NCI-H345 treated with DMSO at 0.1 percent for 48 hours (cell line): ENCODE data around the gene PELI2.

Experiments
- DNase-seq: peaks from one replicate; lab custom pipeline; 2025; ENCODE audit not compliant: unreplicated experiment; lab: John Stamatoyannopoulos, UW

The PELI2 gene

DNA sequence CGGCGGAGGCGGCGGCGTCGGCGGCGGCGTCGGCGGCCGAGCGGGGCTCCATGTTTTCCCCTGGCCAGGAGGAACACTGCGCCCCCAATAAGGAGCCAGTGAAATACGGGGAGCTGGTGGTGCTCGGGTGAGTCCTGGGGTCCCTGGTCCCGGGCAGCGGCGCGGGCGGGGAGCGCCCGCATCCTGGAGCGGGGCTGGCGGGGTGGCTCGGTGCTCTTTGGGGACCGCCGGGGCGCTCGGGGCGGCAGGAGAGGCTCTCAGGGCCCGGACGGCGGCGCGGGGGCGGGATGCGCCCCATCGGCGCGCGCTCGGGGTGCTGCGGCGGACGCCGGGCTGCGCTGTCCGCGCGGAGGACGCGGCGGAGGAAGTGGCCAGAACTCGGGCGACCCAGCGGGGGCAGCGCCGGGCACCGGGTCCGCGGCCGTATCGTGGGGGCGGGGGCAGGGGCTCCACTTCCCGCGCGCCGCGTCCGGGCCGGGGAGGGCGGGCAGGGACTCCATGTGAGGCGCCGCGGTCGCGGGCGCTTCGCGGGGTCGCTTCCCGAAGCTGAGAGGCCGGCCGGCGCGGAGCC lies 485 bp downstream of the PELI2 start:
- DNase-seq = no peak

DNA sequence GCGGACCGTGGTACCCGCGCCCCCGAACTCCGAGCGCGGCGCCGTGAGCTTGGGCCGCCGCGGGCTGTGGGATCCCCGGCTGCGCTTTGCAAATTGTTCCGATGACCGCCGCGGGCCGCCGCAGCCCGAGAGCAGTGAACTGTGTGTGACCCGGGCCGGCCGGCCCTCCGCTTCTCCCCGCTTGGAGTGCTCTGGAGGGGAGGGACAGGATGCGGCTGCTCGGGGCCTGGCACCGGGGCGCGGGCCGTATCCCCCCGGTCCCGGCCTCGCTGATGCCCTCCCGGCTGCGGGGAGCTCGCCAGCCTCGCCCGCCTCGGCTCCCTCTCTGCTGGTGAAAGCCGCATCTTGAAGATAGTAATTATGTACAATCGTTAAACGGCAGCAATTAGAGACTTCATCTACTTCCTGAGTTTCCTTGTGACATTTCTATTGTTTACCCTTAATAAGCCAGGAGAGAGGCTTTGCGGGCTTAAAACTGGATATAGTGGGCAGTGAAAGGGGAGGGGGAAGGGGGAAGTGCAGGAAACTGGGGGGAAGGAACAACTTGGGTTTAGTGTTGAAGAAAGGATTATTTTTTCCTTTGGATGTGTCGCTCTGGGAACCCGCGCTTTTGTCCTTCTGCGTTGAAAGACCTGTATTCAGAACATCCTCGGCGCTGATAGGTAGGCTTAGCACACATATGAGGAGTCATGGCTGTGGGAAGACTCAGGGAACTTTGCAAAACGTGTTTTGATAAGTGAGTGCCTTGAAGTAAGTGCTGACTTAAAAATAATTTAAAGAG lies 1.2 kb downstream of the PELI2 start:
- DNase-seq = peak; percentile 62

DNA sequence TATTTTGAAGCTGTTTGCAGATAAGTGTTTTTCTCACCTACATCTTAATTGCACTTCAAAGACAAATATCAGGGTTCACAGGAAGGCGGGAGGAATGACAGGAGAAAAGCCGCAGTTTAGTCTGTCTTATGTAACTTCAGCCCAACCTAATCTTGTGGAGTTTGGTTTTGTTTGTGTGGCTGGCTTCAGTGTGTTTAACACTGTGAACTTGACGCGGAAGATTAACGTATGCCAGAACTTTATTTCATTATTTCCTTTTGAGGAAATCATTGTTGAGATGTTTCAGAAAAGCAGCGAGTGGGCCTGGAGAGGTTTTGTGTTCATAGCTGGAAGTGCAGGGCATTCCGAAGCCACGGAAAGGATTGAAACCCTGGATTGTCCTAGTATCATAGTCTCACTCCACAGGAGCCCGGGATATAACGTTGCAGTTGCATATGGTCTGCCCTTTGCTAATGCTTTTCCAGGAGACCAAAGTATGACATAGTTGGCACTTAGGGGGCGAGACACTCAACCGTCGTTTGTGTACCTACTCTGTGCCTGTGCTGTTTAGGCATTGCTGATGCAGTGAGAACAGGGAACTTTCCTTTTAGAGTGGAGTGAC lies 2.0 kb downstream of the PELI2 start:
- peak; percentile 12 for DNase-seq

DNA sequence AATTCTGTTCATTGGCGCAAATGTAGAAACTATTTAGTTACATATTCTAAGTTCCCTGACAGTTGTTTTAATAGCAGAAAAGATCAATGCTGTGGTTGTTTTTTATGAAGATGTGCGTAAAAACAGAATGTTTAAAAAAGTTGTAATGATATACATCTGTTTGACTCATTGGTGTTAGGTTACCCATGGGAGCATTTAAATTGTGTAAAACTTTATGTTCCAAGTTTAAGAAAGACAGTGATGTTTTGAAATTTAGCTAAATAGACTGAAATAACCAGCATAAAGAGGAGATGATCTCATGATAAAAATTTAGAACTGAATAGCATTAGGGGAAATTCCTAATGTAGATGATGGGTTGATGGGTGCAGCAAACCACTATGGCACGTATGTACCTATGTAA lies 3.6 kb downstream of the PELI2 start:
- DNase-seq = no peak

DNA sequence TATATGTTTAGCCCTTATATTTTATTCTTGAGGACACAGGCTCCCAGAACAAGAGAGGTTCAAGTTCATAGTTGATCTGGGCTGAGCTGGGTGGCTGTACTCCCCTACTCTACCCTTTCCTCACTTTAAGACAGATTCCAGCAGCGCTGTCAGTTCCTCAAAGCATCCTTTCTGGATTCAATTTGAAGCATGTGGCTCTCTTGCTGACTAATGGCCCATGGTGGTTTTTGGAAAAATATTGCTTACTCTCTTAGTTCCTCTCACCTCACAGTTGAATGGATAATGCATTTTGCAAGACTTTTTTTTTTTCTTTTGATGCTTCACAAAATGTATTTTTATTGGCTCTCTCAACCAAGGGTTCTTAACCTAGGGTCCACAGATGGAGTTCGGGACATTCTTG lies 4.1 kb downstream of the PELI2 start:
- DNase-seq = no peak

DNA sequence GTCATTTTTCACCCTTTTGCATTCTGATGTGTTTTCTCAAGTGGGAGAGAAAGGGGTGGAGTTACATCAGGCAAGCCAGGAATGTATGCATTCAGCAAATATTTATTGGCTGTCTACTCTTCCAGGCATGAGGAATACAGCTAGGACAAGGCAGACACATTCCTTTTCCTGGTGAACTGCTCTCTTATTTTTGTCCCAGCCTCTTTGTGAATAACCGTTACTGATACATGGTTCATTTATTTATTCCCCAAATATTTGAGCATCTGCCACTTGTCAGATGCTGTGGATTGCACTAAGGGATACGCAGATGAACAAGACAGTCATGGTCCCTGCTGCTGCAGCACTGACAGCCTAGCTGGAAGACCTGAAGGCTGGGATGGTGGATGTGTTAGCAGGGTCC lies 6.1 kb downstream of the PELI2 start:
- no peak for DNase-seq

DNA sequence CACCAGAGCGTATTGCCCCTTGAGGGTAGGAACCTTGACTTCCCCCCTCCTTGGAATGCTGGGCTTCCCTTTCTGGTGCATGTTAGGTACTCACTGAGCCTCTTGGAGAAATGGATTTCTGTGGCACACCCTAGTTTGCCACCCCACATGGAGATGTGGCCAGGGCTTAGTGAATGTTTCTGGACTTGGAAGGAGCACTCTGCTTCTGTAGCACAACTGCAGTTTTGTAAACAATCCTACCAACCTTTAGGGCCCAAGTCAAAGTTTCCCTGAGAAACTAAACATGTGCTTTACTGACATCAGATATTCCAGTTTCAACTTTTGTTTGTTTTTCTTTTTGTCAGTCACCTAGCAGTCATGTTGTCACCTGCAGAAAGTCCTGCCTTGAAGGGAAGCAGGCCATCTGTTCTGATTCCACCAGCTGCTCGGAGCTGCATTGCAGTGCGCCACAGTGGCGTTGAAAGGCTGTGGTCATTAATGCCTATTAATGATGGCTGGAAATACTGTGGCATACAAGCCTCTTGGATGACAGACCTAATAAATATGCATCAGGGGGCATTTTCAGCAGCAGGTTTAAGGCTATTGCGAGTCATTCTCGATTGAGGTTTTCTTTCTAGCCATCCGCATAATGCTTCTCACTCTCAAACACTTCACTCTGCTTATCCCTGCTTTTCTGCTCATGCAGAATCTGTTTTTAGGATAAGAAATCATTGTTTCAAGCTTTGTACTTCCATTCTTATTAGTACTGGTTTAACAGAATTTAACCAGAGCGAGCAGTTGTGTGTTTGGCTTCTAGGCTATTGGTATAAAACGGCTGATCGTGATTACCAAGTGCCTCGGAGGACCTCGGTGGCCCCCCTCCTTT lies 7.8 kb downstream of the PELI2 start:
- no peak for DNase-seq

DNA sequence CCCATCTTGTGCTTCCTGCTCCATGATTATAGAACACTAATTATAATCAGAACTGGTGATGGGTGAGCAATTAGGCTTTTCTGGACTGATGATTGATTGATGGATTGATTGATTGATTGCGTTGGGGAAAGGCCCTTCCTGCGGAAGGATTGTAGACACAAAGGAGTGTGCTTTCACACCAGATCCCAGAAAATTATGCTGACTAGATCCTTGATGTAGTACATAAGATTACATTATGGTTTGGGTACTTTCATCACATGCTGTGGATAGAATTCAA lies 8.4 kb downstream of the PELI2 start:
- no peak for DNase-seq

DNA sequence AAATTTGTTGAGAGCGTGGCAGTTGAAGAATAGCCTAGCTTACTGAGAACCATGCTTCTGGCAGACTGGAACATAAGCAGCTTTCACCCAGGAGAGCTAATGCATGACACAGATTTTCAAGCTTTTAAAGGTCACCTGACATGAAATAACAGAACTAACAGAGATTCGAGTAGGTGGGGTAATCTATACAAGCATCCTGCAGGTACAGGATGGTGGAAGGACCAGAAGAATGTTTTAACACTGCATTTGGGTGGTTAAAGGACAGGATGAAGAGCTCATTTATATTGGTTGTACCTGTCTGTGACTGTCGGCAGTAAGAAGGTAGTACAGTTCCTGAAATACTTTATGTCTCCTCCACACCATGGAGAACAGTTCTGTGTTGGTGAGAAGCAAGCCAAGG lies 8.9 kb downstream of the PELI2 start:
- DNase-seq = no peak

DNA sequence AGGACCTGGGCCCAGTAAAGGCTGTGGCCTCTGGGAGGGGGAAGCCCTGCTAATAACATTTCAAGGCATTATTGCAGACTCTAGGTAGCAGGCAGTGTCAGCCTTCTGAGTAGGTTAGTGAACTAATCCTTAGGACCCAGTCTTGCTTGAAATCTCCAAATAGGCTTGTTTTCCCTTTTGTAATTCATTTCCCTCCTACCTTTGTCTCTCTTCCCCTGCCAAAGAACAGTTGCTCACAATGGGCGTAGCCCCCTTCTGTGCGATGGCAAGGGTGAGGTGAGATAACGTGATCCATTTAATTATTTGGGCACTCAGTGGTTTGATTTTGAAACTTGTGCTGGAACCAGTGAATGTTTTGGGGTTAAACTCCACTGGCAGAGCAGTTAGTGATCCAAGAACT lies 10.9 kb downstream of the PELI2 start:
- DNase-seq = no peak

DNA sequence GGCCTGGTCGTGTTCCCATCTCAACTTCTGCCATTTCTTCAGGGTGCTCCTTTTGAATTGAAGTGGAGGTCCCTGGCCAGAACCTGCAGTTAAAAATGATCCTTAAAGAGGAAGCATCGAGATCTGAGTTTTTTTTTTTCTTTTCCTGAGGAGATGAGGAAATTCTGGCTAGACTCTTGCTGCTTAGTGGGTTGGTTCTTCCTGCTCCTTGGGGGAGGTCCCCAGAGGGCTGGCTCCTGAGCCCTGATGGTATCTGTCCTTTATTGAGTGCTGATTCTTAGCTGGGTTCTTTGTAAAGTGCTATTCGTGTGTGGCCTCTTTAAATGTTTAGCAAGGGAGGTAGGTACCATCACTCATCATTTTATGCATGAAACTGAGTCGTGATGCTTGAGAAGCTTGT lies 11.7 kb downstream of the PELI2 start:
- DNase-seq = no peak

DNA sequence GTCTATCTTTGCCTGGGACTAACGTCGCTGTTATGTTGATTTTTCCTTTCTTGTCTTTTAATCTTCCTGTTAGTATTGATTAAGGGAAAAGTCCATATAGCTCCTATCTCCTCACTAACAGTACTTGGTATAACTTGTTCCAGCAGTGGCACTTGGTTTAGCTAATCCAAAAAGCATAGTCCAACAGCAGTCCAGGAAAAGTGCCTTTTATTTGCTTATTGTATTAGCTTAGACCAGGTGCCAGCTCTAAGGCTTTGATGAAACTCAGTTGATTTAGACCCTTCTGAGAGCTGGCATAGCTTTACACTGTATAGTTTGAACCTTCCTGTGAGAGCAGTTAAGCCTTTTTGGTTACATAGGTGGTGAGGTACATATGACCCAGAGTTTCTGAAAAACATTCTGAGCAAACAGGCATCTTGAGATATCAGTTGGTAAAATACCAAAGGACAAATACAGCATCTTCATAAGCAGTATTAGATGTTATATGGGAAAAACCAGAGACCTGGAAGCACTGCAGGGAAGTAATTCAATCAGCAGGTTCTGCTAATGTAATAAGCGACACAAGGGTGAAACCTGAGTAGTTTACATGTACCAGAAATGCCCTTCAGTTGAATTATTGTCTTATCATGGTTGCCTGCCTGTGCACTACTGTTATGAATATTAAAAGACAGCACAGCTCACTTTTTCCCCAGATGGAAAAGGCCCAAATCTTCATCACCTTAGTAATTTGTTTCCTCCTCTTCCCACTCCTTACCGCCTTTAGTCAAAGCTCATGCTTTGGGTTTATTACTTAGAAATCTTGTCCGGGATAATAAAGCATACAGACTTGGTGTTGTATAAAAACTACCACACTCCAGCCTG lies 13.0 kb downstream of the PELI2 start:
- no peak for DNase-seq

DNA sequence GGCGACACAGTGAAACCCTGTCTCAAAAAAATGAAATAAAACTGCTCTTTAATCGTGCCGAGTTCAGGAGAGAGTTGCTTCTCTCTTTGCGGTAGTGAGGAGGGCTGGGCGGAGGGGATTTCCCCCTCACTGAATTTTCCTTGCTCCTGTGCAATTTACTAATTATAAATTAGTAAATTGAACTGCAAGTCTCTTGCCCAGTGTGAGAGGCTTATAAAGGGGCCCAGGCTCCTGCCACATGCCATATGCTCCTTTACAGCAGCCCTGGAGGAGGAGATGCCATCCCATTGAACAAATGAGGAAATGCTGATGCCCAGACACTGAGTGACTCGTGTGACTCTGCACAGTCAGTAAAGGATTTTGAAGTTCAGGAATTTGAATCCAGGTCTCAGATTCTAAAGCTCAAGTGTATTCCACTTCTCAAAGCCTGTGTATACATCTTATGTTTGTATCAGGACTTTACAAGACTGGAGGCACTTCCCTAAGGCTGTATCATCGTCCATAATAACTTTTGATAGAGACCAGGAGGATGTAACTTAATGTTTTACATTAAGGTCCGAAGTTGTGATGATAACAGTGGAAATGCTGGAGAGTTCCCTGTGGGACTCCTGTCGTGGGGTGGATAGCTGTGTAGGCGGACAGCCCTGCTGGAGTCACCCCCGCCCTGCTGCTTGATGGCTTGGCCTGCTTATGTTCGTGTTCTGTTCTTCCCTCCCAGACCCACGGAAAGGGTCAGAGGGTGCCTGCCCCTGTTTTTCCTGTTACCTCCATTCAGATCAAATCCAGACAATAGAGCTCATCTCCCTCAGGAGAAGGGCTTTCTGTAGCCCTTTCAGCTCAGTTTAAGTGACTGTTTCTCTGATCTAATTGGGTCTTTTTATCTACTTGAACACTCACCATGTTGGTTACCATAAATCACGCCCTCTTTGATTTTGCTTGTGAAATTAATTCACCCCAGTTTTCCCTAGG lies 13.9 kb downstream of the PELI2 start:
- DNase-seq = no peak

DNA sequence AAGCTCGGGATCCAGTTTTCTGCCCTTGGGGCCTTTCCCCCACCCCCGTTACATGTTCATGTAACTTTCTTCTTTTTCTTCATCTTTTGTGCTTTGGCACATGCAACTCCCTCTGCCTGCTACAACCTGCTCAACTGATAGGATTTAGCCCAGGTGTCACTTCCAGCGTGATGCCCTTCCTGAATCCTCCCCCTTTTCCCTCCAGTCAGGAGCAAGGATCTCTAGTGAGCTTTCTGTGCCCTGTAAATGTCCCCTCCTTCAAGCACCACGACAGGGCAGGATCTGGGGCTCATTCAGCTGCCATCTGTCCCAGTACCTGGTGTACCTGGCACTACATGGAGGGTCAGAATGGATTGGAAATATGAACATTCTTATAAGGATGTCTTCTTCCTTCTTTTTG lies 15.3 kb downstream of the PELI2 start:
- DNase-seq = no peak

DNA sequence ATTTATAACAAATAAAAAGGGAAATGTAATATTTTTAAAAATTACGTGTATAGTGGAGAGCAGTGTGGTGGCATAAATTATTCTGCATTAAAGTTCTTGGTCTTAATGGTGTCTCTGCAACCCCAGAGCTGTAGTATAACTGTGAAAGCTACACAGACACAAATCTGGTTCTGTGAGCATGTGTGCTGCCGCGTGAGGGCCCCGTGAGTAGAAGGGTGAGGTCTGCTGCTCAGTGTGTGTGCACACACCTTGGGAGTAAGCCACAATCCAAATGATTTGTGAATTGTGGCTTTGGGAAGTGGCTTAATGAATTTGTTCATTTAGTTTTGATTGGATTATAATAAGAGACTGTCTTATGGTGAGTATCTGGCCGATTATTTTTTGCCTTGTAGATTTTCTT lies 16.8 kb downstream of the PELI2 start:
- no peak for DNase-seq

DNA sequence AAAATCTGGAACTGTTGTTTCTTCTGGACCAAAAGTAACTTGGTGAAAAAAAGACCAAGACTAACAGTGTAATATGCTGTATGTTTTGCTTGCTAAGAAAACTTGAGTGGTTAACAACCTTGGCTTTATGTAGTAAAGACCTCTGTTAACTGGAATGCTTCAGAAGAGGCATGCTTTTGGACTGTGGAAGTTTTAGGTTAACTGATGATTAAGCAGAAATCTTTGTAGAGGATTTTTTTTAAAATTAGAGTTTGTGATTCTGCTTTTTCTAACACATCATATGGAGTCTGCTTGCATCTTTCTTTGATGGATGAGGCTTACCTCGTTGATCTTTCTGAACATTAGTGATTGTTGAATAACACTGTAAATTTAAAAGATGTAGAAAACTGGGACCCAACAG lies 17.5 kb downstream of the PELI2 start:
- DNase-seq = no peak

DNA sequence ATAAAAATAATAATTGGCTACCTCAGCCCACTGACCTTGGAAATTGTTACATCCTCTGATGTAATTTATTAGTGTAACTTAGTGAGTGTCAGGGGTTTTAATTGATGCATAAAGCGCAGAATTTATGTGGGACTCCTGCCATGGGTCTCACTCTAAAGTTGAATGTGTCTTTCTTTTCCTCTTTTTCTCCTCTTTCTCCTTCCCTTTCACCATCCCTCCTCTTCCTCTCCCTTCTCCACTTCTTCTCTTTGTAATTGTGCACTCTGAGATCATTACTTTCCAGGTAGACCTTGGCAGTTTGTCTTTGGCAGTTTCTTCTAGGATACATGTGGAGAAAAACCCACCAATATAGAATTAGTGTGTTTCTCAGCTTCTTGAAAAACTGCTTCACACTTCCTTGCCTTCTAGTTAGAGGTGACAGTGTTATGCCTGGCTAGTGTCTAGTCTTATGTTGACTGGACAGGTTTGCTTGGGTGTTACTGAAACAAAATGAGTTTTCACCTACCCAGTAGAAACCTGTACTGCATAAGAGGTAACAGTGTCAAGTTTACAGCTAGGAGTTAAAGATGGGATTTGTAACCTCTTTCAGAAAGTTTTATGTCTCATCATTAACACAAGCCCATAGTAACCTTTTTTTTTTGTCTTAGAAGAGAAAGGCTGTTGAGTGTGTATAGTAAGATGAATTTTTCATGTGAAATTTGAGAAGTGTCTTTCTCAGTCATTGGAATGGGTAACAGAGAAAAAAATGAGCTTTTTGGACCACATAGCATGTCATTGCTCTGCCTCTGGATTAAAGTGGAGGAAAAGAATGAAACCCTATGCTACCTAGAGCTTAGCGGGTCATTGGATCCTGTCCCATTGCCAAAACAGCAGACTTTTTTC lies 18.6 kb downstream of the PELI2 start:
- no peak for DNase-seq

DNA sequence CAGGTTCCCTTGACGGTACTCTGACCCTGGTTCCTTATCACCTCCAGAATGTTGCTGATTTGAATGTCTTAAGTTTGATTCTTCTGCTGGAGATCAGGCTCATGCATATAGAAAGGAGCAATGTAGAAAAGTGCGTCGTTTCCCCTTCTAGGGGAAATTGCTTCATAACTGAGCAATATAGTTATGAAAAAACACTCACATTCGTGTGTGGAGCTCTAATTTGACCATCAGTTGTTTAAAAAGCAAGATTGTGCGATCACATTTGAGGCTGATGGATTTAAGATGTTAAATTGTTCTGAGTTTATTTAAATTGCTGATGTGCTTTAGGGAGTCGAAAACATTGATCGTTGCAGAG lies 19.2 kb downstream of the PELI2 start:
- no peak for DNase-seq

DNA sequence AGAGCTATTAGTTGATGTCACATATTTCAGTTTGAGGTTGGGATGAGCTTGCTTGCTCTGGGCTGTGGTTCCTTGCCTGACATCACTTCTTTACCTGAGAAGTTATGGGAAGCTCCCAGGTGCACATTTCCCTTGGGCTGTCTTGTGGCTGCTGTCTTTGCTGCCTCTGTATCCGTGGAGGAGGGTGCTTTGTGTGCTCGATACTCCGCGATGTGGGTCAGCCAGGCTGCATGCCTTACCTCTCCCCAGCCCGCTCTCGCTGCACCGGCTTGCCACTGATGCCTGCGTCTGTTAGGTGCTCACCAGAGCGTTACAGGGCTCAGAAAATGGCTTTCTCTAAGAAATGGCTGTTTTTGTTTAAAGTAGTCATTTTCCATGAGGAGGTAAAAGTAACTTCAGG lies 19.6 kb downstream of the PELI2 start:
- DNase-seq = no peak
